ENCODE data around the gene DPYD.

DPYD gene

DNA sequence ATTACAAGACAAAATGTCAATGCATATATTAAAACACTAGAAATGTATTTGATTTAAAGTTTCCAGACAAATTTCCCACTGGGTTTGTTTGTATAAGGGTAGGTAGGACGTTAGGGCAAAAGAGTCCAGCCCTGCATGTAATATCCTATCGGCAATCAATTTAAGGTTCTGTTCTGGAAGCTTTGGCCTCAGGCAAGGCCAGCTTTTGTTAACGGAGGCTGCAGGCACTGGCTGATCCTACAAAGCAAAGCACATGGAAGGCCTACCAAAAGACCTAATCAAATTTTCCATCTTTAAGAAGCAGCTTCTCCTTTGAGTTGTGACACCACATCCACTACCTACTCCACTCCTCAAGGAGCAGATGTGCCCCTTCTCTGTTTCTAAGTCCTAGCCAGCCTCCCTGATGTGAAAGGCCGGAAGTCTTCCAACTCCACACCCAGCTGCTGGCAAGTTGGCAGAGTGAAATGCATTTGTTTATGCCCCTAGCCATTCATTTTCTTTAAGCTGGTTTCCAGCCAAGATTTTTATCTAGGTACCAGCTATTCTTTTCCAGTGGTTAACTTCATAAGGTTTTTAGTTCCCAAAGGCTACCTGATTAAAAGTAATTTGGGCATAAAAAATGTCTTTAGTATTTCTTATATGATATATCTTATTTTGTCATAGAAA, 746.7 kb downstream of the DPYD start:
- DNase-seq, result no peak

DNA sequence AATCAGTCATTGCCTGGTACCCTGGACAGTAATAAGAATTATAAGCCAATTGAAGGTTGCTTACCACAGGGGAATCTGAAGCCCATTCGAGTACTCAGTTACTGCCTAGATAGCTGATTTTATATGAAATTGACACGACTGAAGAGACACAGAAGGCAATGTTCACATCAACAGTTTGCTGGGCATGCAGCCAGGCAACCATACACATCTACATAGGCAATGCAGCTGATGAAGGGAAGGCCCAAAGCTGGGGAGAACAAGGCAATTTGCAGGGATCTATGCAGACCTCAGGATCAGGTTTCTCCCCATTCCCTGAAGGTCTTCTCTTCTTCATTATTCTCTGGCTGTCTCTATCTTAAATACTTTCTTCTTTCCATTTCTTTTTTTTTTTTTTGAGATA, 750.5 kb downstream of the DPYD start:
- no peak for DNase-seq

DNA sequence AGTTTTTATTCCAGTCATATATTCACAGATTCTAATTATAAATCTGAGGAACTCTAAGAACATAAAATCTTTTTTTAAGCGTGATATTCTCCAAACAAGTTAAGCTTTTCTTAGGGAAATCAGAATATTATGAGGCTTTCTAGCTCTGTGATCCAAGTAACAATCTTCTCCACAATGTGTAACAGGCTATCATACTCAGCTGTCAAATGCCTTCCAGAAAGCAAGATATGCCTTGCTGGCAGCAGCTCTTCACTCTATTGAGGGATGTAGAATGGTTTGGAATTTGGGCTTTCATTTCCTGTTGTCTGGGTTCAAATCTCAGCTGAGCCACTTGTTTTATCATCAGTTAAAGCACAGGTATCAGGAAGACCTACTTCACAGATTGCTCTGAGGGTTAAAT, 752.8 kb downstream of the DPYD start:
- no peak for DNase-seq

DNA sequence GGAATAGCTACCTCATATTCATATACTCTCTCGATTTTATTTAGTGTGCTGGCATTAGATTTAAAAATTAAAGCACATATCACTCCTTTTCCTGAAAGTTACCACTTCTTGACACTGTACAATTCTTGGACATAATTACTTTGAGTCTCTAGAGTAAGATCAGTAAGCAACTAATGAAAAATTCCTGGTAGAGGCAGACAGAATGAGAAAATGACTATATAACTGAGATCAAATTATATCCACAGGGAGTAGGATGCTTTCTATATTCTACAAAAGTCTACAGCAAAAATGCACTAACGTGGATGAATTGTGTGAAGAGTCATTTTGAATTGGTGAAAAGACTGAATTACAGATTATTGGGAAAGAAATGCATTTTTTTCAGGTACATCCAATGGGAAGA, 753.6 kb downstream of the DPYD start:
- no peak for DNase-seq

DNA sequence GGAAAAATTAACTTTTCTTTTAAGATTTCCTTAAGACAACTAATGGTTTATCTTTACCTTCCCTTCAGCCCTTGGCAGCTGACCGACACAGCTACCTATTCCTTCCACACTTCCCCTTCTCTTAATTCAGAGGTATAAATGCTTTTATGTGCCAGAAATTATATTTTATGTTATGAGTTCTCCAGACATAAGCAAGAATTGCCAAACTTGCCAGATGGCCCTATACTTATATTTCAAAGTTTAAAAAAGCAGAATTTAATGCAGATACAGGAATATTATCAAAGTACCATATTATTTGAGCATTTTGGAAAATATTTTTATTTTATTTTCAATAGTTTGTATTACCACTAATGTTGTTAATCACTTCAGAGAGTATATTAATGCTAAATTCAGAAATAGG, 754.2 kb downstream of the DPYD start:
- no peak for DNase-seq

DNA sequence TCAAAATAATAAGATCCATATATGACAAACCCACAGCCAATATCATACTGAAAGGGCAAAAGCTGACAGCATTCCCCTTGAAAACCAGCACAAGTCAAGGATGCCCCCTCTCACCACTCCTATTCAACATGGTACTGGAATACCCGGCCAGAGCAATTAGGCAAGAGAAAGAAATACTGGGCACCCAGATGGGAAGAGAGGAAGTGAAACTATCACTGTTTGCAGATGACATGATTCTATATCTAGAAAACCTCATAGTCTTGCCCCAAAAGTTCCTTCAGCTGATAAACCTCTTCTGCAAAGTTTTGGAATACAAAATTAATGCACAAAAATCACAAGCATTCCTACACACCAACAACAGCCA, 756.6 kb downstream of the DPYD start:
- no peak for DNase-seq

DNA sequence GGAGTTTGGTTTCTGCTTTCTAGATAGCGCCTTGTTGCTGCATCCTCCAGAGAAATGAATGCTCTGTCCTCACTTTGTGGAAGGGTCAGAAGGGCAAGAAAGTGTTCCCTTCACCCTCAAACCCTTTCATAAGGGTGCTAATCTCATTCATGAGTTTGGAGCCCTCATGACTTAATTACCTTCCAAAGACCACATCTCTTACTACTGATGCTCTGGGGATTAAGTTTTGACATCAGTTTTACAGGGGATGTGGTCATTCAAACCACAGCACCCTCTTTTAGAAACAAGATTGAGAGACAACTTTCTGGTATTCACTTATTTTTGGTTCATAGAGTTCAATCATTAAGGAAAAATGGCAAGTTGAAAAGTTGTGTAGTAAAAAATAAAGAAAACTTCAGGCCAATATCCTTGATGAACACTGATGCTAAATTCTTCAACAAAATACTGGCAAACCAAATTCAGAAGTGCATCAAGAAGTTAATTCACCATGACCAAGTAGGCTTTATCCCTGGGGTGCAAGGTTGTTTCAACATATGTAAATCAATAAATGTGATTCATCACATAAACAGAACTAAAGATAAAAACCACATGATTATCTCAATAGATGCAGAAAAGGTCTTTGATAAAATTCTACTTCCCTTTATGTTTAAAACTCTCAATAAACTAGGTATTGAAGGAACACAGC, 757.1 kb downstream of the DPYD start:
- no peak for DNase-seq

DNA sequence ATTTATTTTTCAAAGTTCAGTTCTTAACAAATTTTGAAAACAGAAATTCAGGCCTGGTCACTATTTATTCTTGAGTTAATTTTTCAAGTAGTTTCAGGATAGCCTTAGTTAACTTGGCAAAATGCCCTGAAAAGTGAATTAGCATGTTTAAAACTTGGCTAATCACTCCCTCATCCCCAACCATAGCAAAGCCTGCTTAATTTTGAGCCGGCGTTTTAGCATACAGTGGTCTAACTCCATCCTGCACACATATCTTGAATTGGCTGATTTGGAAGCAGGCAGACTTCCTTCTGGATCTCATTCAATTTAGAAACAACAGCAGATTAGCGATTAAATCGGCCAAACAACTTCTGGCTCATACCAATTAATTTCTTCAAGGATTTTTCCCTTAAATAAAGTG, 760.0 kb downstream of the DPYD start:
- peak; percentile 90 for DNase-seq

DNA sequence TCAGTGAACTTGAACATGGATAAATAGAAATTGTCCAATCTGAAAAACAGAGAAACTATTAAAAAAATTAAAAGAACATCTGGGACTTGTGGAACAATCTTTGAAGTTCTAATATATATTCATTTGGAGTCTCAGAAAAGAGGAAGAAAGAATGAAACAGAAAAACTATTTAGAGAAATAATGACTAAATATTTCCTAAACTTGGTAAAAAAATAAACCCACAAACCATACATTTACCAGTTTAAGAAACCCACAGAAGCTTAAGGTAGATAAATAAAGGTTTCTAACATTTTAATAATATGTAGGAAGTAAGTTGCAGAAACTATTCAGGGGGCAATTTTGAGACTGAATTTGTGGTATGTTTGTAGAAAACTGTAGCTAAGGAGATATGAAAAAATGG, 761.5 kb downstream of the DPYD start:
- no peak for DNase-seq

DNA sequence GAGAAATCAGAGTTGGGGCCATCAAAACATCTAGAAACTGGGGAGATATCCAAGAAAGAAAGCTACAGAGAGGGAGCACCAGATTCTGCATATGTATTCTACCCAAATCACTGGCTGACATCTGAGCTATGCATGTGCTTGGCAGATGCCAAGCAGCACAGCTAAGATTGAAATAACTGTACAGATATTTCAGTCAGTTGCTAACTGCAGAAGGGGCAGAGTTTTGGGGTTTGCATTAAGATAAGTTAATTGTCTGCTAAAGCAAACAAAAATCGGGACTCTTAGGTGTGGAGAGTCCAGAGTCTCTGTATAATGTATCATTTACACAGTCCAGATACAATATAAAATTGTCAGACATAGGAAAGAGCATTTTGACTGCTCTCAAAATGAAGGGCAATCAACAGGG, 762.1 kb downstream of the DPYD start:
- DNase-seq, result no peak

DNA sequence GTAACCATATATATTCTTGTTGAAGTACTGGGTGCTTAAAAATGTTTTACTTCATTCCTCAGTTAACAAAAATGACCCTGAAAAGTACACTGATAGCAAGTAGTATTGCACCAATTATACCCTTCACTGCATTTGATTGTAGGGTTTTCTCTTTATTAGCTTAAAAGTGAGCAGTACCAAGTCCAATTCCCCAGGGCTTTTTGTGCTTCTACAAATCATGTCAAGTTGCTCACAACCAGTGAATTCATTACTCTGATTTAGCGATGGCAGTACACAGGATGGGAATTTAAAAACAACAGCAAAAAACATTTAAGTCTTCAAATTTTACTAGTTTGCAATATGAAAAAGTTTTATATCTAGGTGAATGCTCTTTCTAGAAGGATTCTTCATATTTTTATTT, 762.8 kb downstream of the DPYD start:
- DNase-seq, result peak; percentile 19

DNA sequence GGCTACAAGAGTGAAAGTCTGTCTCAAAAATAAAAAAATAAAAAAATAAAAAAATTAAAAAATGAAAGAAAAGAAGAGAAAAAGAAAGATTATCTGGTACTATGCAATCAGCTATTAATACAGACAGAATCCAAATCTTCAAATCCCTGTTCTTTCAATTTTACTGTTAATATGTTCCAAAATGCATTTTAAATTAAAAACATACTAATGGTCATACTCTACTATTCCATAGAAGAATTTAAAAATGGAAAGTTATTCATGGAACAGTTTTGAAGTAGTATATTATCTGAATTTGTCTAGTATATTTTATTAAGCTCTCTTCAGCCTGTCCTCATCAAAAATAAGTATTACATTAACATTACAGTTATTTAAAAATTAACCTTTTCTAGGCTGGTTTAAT, 769.2 kb downstream of the DPYD start:
- no peak for DNase-seq

DNA sequence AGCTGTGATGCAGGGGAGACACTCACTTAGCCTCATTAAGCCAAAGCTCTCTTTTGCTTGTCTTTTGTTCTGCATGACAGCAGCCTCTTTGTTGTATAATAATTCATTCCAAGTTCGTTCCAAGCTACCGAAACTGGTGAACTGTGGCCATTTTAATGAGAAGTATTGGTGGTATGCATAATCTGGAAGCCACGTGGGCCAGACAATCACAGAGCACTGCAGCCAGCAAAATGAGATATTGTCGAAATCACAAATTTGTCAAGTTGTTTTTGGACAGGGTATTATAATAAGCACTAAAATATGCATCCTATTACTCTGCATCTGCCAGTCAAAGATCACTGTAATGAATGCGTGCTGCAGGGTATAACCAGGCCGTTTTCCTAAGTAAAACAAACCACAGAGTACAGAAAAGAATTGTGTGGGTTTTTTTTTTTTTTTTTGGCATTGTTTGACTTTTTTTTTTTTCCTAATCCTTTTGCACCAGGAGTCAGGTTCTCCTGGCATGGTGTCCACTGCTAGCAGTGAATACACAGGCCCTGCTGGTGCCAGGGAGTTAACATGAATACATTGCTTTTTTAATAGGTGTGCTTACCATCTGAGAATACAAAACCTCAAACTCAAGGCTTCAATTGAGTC, 775.4 kb downstream of the DPYD start:
- DNase-seq, result no peak

DNA sequence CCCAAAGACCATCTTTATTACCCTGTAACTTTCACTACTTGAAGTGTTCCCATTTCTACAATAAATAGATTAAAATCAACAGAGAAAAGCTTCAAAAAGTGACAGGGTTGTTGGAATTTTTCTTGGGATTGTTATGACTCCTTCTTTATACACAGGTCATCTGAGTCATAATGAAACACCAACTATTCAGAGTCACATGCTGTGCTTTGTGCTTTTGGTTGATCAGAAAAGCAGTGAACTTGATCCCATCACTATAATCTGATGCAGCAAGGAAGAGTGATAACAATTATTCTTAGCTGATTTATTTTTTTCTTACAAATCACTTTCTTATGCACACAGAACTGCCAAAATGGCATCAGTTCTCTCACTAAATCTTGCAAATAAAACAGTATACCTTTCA, 776.3 kb downstream of the DPYD start:
- DNase-seq, result no peak

DNA sequence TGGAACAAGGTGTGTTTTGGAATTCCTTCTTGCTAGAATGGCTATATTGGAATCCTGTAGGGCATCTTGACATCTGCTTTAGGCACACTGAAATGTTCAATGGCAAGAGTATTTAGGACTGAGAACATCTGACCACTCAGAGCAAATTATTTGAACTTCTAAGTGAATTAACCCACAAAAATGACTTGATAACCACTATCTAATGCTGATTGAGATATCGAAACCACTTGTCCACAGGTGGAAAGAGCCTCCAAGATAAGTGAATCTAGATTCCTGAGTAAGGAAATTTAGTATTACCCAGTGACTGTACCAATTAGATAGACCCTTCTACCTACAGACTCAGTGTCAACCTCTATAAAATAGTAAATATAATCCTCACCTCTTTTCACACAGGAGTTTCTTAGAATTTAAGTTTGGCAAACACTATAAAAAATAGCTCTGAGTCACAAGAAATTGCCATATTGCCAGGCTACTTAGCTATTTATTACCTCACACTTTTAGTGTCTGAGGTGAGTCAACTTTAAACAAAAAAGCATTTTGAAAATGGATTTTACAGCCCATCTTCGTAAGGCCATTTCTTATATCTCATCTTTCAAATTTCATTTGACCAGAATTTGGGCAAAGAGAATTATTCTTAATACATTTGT, 777.5 kb downstream of the DPYD start:
- no peak for DNase-seq

DNA sequence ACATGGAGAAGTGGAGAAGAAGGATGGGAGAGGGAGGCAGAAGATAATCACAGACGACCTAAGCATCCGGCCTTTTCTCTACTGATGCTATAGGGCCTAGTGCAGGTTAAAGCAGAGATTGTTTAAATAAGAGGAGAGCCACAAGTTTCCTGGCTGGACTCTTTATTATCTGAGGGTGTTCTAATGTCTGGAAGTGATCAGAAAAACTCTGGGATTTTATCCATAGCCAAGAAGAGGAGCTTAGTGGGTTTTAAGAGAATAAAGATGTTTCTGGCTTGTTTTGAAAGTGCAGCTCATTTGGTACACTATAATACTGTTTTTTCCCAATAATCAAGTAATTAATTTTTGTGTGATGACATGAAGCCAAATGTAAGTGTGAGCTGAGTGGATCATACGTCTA, 780.2 kb downstream of the DPYD start:
- DNase-seq, result no peak

DNA sequence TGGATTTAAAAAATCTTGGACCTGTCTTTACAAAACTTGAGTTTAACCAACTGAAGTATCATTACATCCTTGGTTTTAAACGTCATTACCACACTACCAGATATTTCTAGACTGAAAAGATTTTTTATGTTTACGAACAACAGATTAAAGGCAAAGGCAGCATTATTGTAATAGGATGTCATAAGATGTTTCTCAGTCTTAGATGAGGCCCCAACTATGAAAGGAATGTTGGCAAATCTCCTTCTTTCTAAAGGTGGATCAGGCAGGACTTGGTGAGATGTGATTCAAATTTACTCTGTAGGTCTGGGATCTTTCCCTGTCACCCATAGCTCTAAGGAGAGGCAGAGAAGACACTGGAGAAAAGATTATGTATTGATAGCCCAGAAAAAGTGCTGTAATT, 781.3 kb downstream of the DPYD start:
- DNase-seq, result no peak

DNA sequence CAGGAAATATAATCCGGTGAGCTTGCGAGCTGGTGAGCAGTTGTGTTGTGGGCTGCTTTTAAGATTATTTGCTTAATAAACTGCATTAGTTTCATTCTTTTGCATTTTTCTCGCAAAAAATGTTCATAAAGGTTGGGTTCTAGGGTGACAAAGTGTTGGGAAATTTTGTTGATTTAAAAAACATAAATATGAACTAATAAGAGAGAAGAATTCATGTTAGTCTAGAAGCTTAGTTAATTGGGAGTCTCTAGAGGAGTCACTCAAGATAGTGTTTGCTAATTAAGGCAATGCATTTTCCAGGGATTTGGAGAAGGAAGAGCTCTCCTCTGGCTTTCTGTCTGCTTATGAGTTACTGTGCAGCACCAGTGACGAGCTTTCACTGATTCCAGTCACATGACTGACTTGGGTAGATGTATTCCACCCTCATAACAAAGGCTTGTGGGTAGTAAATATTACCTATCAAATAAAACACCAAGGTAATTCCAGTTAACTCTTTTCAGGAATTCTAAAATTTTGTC, 782.3 kb downstream of the DPYD start:
- DNase-seq, result peak; percentile 74

DNA sequence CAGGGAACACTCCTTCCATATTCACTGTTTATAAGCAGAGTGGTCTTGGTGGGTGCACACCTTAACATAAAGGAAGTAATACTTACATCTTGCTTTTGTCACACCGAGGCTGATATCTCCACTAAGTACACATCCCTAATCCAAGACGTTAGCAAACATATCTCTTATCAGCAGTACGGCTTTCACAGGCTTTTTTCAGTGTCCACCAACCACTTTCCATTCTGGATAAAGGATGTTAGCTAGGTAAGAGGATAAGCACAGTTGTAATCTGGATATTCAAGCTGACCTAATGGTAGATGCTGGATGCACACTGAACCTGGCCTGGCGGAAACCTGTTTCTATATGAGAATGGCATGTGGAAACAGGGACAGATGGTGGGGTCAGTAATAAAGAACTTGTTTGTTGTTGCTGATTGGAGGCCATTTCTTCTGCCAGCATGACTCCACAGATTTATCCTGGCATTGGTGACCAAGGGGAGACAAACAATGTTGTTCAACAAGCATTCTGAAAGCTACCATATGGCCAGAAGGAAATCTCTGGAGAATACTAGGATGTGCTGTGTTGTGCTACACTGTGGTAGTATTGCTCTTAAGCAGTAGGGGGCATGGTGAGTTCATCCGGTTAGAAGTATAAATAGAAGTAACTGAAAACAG, 782.8 kb downstream of the DPYD start:
- peak; percentile 99 for DNase-seq

DNA sequence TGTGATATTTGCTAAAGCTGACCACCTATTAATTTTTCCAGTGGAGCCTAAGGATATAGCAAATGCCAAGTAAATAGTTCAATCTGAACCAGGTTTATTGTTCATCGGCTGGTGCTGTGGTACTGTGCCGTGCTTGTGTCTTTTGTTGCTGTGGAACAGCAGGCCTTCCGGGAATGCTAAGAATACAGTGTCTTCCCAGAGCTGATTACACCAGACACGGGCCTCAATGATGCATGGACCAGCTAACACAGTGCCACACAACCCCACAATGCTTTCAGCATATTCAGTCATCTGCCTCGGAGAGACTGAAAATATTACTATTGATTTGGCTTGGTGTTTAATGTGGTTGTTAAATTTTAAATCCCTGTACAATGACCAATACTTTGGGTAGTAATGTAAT, 783.8 kb downstream of the DPYD start:
- peak; percentile 8 for DNase-seq

DNA sequence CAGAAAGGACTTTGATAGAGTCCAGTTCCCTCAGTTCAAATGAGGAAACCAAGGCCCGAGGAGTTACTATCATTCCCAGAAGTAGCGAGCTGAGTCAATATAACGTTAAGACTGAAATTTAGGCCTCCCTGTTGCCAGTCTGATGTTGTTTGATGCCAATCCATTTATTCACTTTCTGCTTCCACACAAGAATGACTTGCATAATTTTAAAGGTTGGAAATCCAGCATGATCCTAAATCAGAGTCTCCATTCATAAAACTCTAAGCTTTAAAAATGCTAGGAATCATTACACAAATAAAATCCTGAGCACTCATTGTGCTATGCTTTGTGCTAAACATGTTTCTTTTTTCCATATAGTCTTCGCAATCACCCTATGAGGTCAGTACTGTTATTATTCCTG, 784.9 kb downstream of the DPYD start:
- DNase-seq, result no peak

DNA sequence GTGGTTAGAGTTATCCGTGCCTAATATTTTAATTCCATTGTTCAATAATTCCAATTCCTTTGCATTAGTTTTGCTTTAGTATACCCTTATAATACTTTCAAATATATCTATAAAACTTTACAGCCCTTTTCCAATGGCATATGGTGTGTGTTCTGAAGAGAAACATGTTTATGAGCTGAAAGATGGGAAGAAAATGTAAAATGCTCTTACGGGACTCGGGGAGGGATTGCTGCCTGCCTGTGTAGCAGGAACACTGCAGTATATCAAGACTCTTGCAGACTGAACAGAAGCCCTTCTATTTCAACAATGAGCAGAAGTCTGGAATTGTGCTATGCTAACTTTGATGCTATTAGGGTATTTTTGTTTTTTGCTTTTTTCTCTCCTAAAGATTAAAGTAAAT, 792.4 kb downstream of the DPYD start:
- DNase-seq, result no peak

DNA sequence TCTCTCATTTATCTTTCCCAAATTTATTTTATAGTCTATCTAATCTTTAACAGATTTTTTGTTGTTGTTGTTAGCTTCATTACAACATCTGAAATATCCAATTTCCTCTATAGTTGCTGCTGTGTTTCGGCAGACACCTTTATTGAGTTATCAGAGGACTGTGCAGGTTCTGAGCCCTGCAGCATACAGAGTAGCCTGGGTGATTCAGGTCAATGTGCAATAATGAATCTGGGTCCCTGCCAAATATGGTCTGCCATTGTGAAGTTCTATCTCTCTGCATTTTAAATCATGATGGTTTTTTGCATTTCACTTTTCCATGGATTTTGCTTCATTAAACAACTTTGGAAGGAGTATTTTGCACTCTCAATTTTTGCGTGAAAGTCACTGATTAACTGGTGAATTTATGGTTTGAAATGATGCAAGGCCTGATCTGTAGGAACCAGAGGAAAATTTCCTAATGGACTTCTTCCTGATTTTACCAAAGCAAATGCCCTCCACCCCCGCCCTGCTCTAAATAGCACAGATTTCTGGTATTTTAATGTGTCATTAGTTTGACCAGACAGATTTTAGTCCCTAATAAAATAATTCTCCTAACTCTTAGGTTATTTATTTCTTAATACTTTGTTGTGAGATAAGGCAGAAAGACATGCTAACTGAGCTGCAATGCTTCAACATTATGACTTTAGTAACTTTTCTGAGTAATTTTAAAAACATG, 797.0 kb downstream of the DPYD start:
- DNase-seq, result no peak

All from NCI-H82 (cell line).